Hepatocyte (in vitro differentiated cells): ENCODE results near the gene HLA-DPB1. TPM values are rescaled to one million over a fixed set of nuclear protein-coding genes. Genes with fewer than 3 reads are reported as not detected.

Experiments
- DNase-seq: peaks from one replicate; pipeline ENCODE4 v3.0.0-alpha.2; 2016; ENCODE audit warnings: low spot score
- H2AFZ ChIP-seq: fragments of 200-600 bp; sonication (generic); 2 replicates; pipeline ENCODE4 v1.6.0; 2016; ENCODE audit warnings: antibody characterized with exemption, mild to moderate bottlenecking
- H3K27ac ChIP-seq: fragments of 200-600 bp; sonication (generic); 2 replicates; pipeline ENCODE4 v1.5.1; 2016; ENCODE audit warnings: mild to moderate bottlenecking
- H3K27me3 ChIP-seq: fragments of 200-600 bp; sonication (generic); 2 replicates; pipeline ENCODE4 v1.6.1; 2016
- H3K36me3 ChIP-seq: fragments of 200-600 bp; sonication (generic); replicated peaks from 2 replicates; pipeline ENCODE4 v1.5.1; 2016; ENCODE audit warnings: low read depth; ENCODE audit not compliant: insufficient read depth
- H3K4me1 ChIP-seq: fragments of 200-600 bp; sonication (generic); 2 replicates; pipeline ENCODE4 v1.5.1; 2016; ENCODE audit warnings: mild to moderate bottlenecking, moderate library complexity; ENCODE audit not compliant: insufficient read depth
- H3K4me2 ChIP-seq: fragments of 200-600 bp; sonication (generic); 2 replicates; pipeline ENCODE4 v1.6.0; 2016
- H3K4me3 ChIP-seq: fragments of 200-600 bp; sonication (generic); 2 replicates; pipeline ENCODE4 v1.5.1; 2016; ENCODE audit warnings: mild to moderate bottlenecking
- H3K79me2 ChIP-seq: fragments of 200-600 bp; sonication (generic); 2 replicates; pipeline ENCODE4 v1.6.0; 2017; ENCODE audit warnings: mild to moderate bottlenecking
- H3K9me2 ChIP-seq: fragments of 200-600 bp; sonication (generic); replicated peaks from 2 replicates; pipeline ENCODE4 v1.6.0; 2017; ENCODE audit warnings: mild to moderate bottlenecking; ENCODE audit not compliant: insufficient read depth
- H3K9me3 ChIP-seq: fragments of 200-600 bp; sonication (generic); 2 replicates; pipeline ENCODE4 v1.5.1; 2016; ENCODE audit warnings: low read depth, mild to moderate bottlenecking
- H4K20me1 ChIP-seq: fragments of 200-600 bp; sonication (generic); 2 replicates; pipeline ENCODE4 v1.6.0; 2016; ENCODE audit warnings: mild to moderate bottlenecking; ENCODE audit not compliant: insufficient read depth, poor library complexity, severe bottlenecking
- CTCF ChIP-seq: fragments of 200-600 bp; sonication (generic); IDR thresholded peaks from 2 replicates; pipeline ENCODE4 v1.5.1; 2016; ENCODE audit warnings: antibody characterized with exemption, mild to moderate bottlenecking; ENCODE audit not compliant: poor library complexity
- EZH2 ChIP-seq: fragments of 200-600 bp; sonication (generic); IDR thresholded peaks from 2 replicates; pipeline ENCODE4 v1.6.1; 2016; ENCODE audit warnings: antibody characterized with exemption, mild to moderate bottlenecking, borderline replicate concordance
- EZH2phosphoT487 ChIP-seq: fragments of 200-600 bp; sonication (generic); IDR thresholded peaks from one replicate; pipeline ENCODE4 v1.6.1; 2018; ENCODE audit warnings: antibody characterized with exemption, mild to moderate bottlenecking, low read depth, moderate library complexity; ENCODE audit not compliant: unreplicated experiment, severe bottlenecking
- WGBS: methylation state at CpG from one replicate; pipeline ENCODE4 v1.1.6; 2016; ENCODE audit warnings: low lambda C conversion rate; ENCODE audit errors: missing lambda C conversion rate; 5-methylcytosine and 5-hydroxymethylcytosine counted together
- polyA plus RNA-seq: library from polyadenylated mRNA; unstranded; fragments of >200 nt; fragmentation: Nextera tagmentation; extraction: Ambion mirVana; gene quantifications from 2 replicates; pipeline ENCODE4 v1.2.1, GENCODE V29; 2016
- total RNA-seq: library from RNA; depleted of rRNA; stranded (reverse); fragments of >200 nt; gene quantifications from 2 replicates; pipeline ENCODE4 v1.2.3, GENCODE V29; 2014

HLA-DPB1 gene
- total and polyA plus RNA-seq, 2 experiments from 2014 or later, result 12.4 to 22.1 TPM

GRCh38 chr6:33113755-33114154 is 38.0 kb downstream of the HLA-DPB1 start:
- Histone ChIP-seq H3K4me1 (no peaks in the 10 kb centered on the region), H3K27me3 (peaks cover 51% of the 10 kb centered on the region), H3K27ac (no peak overlapping the region), H3K36me3 (no peaks in the 10 kb centered on the region), H3K4me3 (no peak overlapping the region), H3K9me3 (no peaks in the 10 kb centered on the region), H2AFZ (no peak overlapping the region), H3K4me2 (no peak overlapping the region), H4K20me1 (no peaks in the 10 kb centered on the region), H3K79me2 (no peaks in the 10 kb centered on the region), H3K9me2 (no peaks in the 10 kb centered on the region)
- no peak for DNase-seq
- WGBS, result 81% methylated on average over 7 of the region's 7 CpGs
- TF ChIP-seq CTCF, result no peak
- TF ChIP-seq EZH2, result no peak
- no peak for TF ChIP-seq EZH2phosphoT487

GRCh38 chr6:33114406-33114805 is 38.6 kb downstream of the HLA-DPB1 start:
- Histone ChIP-seq H3K9me2 (no peaks in the 10 kb centered on the region), H3K79me2 (no peaks in the 10 kb centered on the region), H3K36me3 (no peaks in the 10 kb centered on the region), H3K27me3 (peaks cover 47% of the 10 kb centered on the region), H2AFZ (no peak overlapping the region), H4K20me1 (no peaks in the 10 kb centered on the region), H3K9me3 (no peaks in the 10 kb centered on the region), H3K4me2 (no peak overlapping the region), H3K4me1 (no peaks in the 10 kb centered on the region), H3K27ac (no peak overlapping the region), H3K4me3 (no peak overlapping the region)
- no peak for TF ChIP-seq EZH2phosphoT487
- TF ChIP-seq CTCF, result no peak
- no peak for TF ChIP-seq EZH2
- DNase-seq, result no peak

DNA sequence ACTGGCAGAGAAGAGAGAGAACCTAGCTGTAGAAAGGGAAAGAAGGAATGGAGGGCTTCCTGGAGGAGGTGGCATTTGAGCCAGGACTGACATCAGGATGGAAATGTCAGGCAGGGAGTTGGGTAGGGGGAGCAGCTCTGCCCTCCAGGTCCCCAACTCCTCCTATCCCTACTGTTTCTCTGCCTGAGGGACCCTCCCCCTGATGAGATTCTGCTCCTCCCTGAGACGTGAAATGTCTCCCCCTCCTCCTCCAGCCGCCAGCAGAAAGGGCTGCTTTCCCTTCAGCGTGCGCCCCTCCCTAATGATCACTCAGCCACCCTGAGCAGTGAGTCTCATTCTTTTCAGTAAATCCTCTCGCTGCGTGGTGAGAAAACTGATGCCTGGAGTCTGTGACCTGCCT is 40.6 kb downstream of the HLA-DPB1 start:
- Histone ChIP-seq H3K27ac (no peak overlapping the region), H3K27me3 (peaks cover 43% of the 10 kb centered on the region), H4K20me1 (no peaks in the 10 kb centered on the region), H2AFZ (no peak overlapping the region), H3K4me3 (peak overlapping the region; percentile 5), H3K4me2 (peak overlapping the region; percentile 65), H3K4me1 (peaks cover 2% of the 10 kb centered on the region), H3K9me2 (no peaks in the 10 kb centered on the region), H3K36me3 (no peaks in the 10 kb centered on the region), H3K9me3 (no peaks in the 10 kb centered on the region), H3K79me2 (no peaks in the 10 kb centered on the region)
- DNase-seq, result no peak
- WGBS, result 8% methylated on average over 6 of the region's 6 CpGs
- TF ChIP-seq EZH2 (no peak), CTCF (no peak), EZH2phosphoT487 (no peak)
